ENCODE measurements around the gene TH. TPM values are rescaled to one million over a fixed set of nuclear protein-coding genes. Genes with fewer than 3 reads are reported as not detected.

TH gene
- total and polyA plus RNA-seq, 9 donors = 0.12 to 4.1 (median 0.97) TPM; not detected in 2

- Histone ChIP-seq H3K36me3 (no peaks in the 10 kb centered on the region), H3K9me3 (no peaks in the 10 kb centered on the region), H3K4me1 (ENCODE audit: insufficient read depth) (no peaks in the 10 kb centered on the region), H3K27ac (no peak overlapping the region), H3K4me3 (no peak overlapping the region), H3K27me3 (no peaks in the 10 kb centered on the region)
- no peak for DNase-seq
- WGBS, 3 donors = 71 to 75% (median 73%) methylated on average over 17 to 18 of the region's 18 CpGs
- TF ChIP-seq POLR2A (IDR thresholded peaks at IDR 0.05) (no peak), CTCF (IDR thresholded peaks at IDR 0.05) (no peak), EP300 (IDR thresholded peaks at IDR 0.05) (no peak)
- intact Hi-C loops (cut with DNase I) = loop anchor here in 2 of 4 donors (5.0 to 10.0 kb wide), 3 partner anchors 233 to 503 kb away; no protein-coding TSS in a partner anchor
Observed at GRCh38 chr11:2157294-2158040, 14.1 kb downstream of the TH start.

- Histone ChIP-seq H3K36me3 (no peaks in the 10 kb centered on the region), H3K4me1 (ENCODE audit: insufficient read depth) (peaks cover 1% of the 10 kb centered on the region), H3K4me3 (no peak overlapping the region), H3K27ac (no peak overlapping the region), H3K27me3 (no peaks in the 10 kb centered on the region), H3K9me3 (no peaks in the 10 kb centered on the region)
- DNase-seq = peak; percentile 41 to 77 (median 66)
- intact Hi-C loops (cut with DNase I) = loop anchor here in 2 of 4 donors (5.0 to 10.0 kb wide), 3 partner anchors 232 to 502 kb away; no protein-coding TSS in a partner anchor
- 32 to 36% (median 32%) methylated on average over 18 to 19 of the region's 19 CpGs for WGBS, 3 donors
- TF ChIP-seq CTCF (IDR thresholded peaks at IDR 0.05) = peak in 2 of 3 donors; percentile 30 to 35
- no peak for TF ChIP-seq POLR2A (IDR thresholded peaks at IDR 0.05)
Observed at GRCh38 chr11:2156416-2157182, 15.0 kb downstream of the TH start.

GRCh38 chr11:2155511-2155910 lies 16.1 kb downstream of the TH start:
- intact Hi-C loops (cut with DNase I) = loop anchor here in 2 of 4 donors (5.0 to 10.0 kb wide), 3 partner anchors 231 to 501 kb away; no protein-coding TSS in a partner anchor
- Histone ChIP-seq H3K27ac (no peak overlapping the region), H3K9me3 (no peaks in the 10 kb centered on the region), H3K36me3 (no peaks in the 10 kb centered on the region), H3K4me3 (no peak overlapping the region), H3K4me1 (ENCODE audit: insufficient read depth) (peaks cover 2% of the 10 kb centered on the region), H3K27me3 (no peaks in the 10 kb centered on the region)
- 31 to 42% (median 38%) methylated on average over 29 of the region's 29 CpGs for WGBS, 3 donors
- no peak for DNase-seq
- no peak for TF ChIP-seq CTCF (IDR thresholded peaks at IDR 0.05)
- no peak for TF ChIP-seq EP300 (IDR thresholded peaks at IDR 0.05)
- TF ChIP-seq POLR2A (IDR thresholded peaks at IDR 0.05) = no peak

GRCh38 chr11:2154889-2155288 lies 16.7 kb downstream of the TH start:
- intact Hi-C loops (cut with DNase I) = loop anchor here (5.0 to 10.0 kb wide), 7 partner anchors 53 to 500 kb away; partner anchors contain the start of genes KRTAP5-6 (in 1 of the 4) and TNNI2 (in 1 of the 4)
- WGBS, 3 donors = 70 to 81% (median 77%) methylated on average over 14 to 17 of the region's 17 CpGs
- Histone ChIP-seq H3K27me3 (no peaks in the 10 kb centered on the region), H3K36me3 (no peaks in the 10 kb centered on the region), H3K27ac (no peak overlapping the region), H3K9me3 (no peaks in the 10 kb centered on the region), H3K4me1 (ENCODE audit: insufficient read depth) (peaks cover 2% of the 10 kb centered on the region), H3K4me3 (no peak overlapping the region)
- DNase-seq = no peak
- TF ChIP-seq POLR2A (IDR thresholded peaks at IDR 0.05) (no peak), EP300 (IDR thresholded peaks at IDR 0.05) (no peak), CTCF (IDR thresholded peaks at IDR 0.05) (no peak)

Data from ovary (tissue), 9 donors.